NCI-H146 (cell line): Measurements from ENCODE around the gene SNAI1.

Source experiments
- DNase-seq: peaks from one replicate; lab custom pipeline; 2025; lab: John Stamatoyannopoulos, UW

SNAI1 gene

GRCh38 chr20:50013976-50014375 is 31.2 kb downstream of the SNAI1 start:
- no peak for DNase-seq

GRCh38 chr20:50014570-50015562 is 32.1 kb downstream of the SNAI1 start:
- no peak for DNase-seq

DNA sequence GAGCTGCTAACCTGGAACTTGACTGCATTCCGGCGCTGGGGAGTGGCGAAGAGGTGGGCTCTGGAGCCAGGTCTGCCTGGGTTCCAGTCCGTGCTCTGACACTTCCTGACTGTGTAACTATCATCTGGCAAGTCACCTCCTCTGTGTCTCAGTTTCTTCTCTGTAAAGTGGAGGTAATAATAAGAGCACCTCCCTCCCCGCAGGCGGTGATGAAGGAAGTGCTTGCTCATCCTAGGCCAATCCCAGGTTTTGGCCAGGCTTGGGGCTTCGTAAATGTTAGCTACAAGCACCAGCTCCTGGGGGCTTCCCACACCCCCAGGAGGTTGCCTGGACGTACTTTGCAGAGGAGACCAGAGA is 32.8 kb downstream of the SNAI1 start:
- no peak for DNase-seq

- no peak for DNase-seq
Observed at GRCh38 chr20:50015993-50016770, 33.4 kb downstream of the SNAI1 start.

GRCh38 chr20:50017160-50017559 is 34.4 kb downstream of the SNAI1 start:
- DNase-seq, result no peak

DNA sequence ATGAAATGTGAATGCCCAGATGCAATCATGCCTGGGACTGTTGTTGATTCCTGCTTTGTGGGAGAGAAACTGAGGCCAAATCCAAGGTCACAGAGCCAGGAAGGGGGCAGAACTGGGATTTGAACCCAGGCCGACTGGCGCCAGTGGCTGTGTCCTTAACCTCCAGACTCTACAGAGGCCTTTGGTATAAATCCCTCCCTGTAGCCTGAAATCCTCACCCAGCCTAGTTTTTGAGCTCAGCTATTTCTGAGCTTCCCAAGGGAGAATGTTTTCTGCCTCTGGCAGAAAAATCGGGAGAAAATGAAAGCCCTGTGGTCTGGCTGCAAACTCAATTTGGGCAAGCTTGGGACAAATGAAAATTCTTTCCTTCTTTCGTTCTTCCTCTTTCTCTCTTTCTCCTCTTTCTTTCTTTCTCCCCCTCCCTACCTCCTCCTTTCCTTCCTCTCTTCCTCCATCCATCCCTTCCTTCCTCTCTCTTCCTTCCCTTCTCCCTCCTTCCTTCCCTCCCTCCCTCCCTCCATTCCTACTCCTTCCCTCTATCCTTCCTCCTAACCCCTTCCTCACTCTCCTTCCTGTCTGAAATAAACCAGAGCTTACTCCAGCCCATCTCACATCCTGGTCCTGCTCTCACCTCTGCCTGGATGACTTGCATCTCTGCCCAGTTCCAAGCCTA is 34.9 kb downstream of the SNAI1 start:
- no peak for DNase-seq

DNA sequence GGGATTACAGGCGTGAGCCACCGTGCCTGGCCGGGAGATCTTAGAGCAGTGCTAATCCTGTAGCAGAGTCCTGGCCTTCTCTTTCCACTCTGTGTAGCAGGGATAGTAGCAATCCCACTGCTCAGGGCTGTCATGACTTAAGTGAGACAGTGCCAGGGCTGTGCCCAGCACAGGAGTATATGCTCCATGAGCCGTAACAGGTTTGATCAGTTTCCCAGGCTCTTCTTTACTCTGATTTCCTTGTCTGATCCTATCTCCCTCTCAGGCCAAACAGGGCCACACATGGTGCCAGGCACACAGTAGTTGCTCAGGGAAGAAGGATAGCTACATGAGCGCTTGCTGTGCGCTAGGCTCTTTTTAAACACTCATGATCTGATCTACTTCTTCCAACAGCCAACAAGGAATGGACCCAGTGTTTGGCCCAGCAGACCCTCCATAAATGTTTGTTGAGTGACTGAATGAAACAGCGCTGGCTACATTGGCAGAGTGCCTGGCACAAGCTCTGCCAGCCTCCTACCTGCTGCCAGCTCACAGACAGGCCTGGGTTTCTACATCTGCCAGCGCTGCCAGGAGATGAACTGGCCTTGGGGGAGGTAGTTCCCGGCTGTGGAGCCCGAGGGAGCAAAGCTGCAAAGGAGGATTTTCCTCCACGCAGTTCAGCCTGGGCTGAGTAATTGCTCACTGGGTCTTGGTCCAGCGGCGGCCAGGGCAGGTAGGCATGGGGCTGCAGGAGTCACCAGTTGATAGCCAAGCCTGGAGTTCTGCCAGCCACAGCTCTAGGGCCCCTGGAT is 36.9 kb downstream of the SNAI1 start:
- DNase-seq, result no peak

- no peak for DNase-seq
Observed at GRCh38 chr20:50020288-50020687, 37.5 kb downstream of the SNAI1 start.

- no peak for DNase-seq
Observed at GRCh38 chr20:50022676-50023075, 39.9 kb downstream of the SNAI1 start.

- DNase-seq, result no peak
Observed at GRCh38 chr20:50023116-50023805, 40.5 kb downstream of the SNAI1 start.

DNA sequence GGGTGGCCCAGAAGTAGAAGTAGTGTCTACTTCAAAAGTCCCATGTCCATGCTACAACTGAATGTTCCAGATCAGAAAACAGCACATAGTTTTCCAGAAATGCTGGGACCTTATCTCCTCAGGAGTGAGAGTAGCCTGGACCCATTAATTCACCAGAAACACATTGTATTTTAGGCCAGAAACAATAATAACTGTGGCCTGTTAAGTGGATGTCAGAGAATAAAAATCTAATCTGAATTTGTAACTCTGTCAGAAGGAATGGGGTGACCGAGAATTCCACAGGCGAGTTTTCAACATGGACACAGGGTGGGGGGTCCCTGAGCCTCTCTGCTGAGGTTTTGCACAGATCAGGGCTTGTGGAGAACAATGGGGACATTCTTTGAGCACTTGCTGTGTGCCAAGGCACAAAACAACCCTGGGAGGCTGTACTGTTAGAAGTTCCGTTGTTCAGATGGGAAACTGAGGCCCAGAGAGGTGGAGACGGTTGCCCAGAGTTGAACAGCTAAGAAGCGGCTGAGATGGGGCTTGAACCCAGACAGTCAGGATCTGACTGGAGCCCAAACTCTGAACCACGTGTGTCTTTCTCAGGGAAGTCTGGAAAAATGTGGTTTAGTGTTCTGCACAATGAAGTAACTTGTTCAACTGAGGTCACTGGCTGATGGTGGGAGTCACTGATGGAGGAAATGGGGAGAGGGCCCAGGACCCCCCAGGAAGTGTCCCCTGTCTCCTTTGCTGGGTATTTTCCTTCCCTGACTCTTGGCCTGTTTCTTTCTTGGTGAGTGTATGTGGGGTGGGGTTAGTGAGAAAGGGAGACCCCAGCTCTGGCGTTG is 44.2 kb downstream of the SNAI1 start:
- no peak for DNase-seq

- no peak for DNase-seq
Observed at GRCh38 chr20:50027611-50028105, 44.9 kb downstream of the SNAI1 start.

GRCh38 chr20:50029083-50029696 is 46.4 kb downstream of the SNAI1 start:
- no peak for DNase-seq

- no peak for DNase-seq
Observed at GRCh38 chr20:50029697-50030461, 47.1 kb downstream of the SNAI1 start.

GRCh38 chr20:50032955-50033666 is 50.3 kb downstream of the SNAI1 start:
- no peak for DNase-seq

DNA sequence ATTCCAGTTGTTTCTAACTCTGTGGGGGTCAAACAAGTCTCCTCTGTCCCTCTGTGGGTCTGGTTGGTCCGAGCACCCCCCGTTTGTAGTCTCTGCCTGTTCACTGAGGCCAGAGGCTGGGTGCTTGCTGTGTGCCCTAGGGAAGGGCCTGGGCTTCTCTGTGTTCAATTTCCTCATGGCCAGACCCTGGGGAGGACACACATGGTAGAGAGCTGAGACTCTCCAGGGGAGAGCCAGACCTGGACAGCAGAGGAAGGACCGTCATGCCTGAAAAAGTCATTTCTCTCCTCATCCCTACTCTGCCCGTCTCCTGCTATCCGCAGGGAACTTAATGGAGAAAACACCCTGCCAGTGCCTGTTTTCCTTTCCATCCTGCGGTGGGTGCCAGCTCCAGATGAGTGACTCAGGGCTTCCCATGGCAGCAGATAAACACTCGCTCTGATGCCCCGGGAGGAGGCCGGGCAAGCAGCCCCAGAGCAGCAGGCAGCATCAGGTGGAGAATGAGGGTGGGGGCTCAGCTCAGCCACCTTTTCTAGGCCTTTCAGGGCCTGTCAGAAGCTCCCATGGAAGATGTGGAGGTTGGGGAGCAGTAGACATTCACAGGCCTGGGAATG is 51.9 kb downstream of the SNAI1 start:
- no peak for DNase-seq

DNA sequence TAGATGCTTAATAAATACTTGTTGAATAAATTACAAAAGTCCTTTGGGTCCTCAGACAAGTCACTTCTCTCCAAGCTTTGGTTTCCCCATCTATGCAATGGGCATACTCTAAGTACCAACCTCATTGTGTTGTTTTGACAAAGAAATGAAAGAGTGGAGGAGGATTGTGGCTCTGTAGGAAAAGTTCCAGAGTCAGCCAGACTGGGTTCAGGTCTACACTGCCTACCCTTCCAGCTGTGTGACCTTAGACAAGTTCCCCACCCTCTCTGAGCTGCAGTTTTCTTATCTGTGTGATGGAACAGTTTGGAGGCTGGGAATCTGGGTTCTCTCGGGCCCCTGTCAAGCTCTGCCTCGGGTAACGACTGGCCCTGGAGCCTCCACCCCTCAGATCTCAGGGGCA is 53.9 kb downstream of the SNAI1 start:
- DNase-seq, result no peak

- no peak for DNase-seq
Observed at GRCh38 chr20:50037123-50037522, 54.3 kb downstream of the SNAI1 start.
